WTC11 (cell line): ENCODE data around the gene ARMC9.

ENCODE experiments used
- CTCF ChIP-seq: fragments of 200-600 bp; IDR thresholded peaks from 2 replicates; pipeline ENCODE4 v1.8.0; 2022; ENCODE audit warnings: antibody characterized with exemption
- TF ChIP-seq, protein P1 (sequence below): sonication (generic); formaldehyde crosslinking; IDR thresholded peaks from 2 replicates; pipeline ENCODE4 v1.8.1; 2023; ENCODE audit warnings: mild to moderate bottlenecking, missing genetic modification reagents, moderate library complexity

DNA sequence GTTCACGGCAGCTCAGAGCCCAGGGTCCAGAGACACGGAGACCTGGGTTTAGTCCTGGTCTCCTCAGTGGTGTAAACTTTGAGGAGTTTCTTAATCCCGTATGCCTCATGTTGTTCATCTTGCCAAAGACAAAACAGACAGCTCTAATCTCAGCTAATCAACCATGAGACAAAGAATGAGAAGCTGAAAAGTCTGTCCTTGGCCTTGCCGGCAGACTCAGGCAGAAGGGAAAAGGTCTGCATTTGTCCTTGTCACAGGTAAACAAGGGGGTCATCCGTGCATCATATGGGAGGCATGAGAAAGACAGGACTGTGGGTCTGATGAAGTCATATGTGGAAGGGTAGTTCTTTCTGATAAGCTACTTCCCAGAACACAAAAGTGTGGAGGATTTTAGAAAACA is 1.8 kb upstream of the ARMC9 start:
- TF ChIP-seq CTCF = no peak
- TF ChIP-seq, protein P1, sequence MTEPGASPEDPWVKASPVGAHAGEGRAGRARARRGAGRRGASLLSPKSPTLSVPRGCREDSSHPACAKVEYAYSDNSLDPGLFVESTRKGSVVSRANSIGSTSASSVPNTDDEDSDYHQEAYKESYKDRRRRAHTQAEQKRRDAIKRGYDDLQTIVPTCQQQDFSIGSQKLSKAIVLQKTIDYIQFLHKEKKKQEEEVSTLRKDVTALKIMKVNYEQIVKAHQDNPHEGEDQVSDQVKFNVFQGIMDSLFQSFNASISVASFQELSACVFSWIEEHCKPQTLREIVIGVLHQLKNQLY = no peak
